NT2/D1 (cell line): ENCODE data around the gene SEC62.

ENCODE experiments used
- SUZ12 ChIP-seq: IDR thresholded peaks from 2 replicates; pipeline ENCODE4 v1.6.1; 2011; ENCODE audit not compliant: insufficient read length, insufficient read depth; ENCODE audit errors: extremely low read depth
- ZNF274 ChIP-seq: IDR thresholded peaks from 2 replicates; pipeline ENCODE4 v1.6.1; 2011; ENCODE audit warnings: mild to moderate bottlenecking, low read depth, low read length

- no peak for TF ChIP-seq SUZ12
- TF ChIP-seq ZNF274 = no peak
Observed at GRCh38 chr3:170012683-170013400, 46.2 kb downstream of the SEC62 start.
